ENCODE results near the gene ARHGAP22. TPM values are rescaled to one million over a fixed set of nuclear protein-coding genes. Genes with fewer than 3 reads are reported as not detected.

Gene ARHGAP22
- polyA plus RNA-seq, 3 donors: 1.5 to 7.8 (median 1.9) TPM

- H3K4me3 ChIP-seq (replicated peaks in 1 of 3; ENCODE audit: low read depth in 2 of 3, low read length in 3 of 3): no peak overlapping the region
- Mint-ChIP-seq H3K4me1 (peaks cover 21% of the 10 kb centered on the region), H3K4me3 (no peak overlapping the region), H3K9me3 (peaks cover 5 to 13% (median 9%) of the 10 kb centered on the region in 7 donors), H3K27me3 (ENCODE audit: low read depth in 3 of 3) (peaks cover 1 to 5% (median 1%) of the 10 kb centered on the region in 3 donors), H3K36me3 (peaks cover 10 to 27% of the 10 kb centered on the region in 2 donors), H3K27ac (no peak overlapping the region)
- intact Hi-C loops (cut with micrococcal nuclease): no loop called here
- H3K36me3 ChIP-seq (replicated peaks in 1 of 2; ENCODE audit: control insufficient read depth in 1 of 2, insufficient read depth in 2 of 2, low read length in 2 of 2): no peaks in the 10 kb centered on the region
- peaks cover 13 to 30% of the 10 kb centered on the region in 2 donors for H3K4me1 ChIP-seq (ENCODE audit: control insufficient read depth in 1 of 2, insufficient read depth in 2 of 2, low read length in 2 of 2)
- H4K20me1 ChIP-seq (ENCODE audit: insufficient read depth, low read length): no peaks in the 10 kb centered on the region
- no peak overlapping the region for H3K4me2 ChIP-seq (replicated peaks; ENCODE audit: extremely low read depth, low read length, poor library complexity, severe bottlenecking)
- H2AFZ ChIP-seq (ENCODE audit: insufficient read depth, low read depth, low read length, poor library complexity, severe bottlenecking): no peak overlapping the region
- peaks cover 0 to 12% of the 10 kb centered on the region in 2 donors for H3K9me3 ChIP-seq (replicated peaks in 1 of 2; ENCODE audit: control insufficient read depth in 1 of 2, insufficient read depth in 1 of 2, low read length in 2 of 2)
- no peak overlapping the region for H3K27ac ChIP-seq (ENCODE audit: low read depth in 1 of 2, low read length in 2 of 2)
- no peaks in the 10 kb centered on the region for H3K79me2 ChIP-seq (ENCODE audit: insufficient read depth, low read length)
- no peak for DNase-seq
- H3K9ac ChIP-seq (ENCODE audit: insufficient read depth, low read length, poor library complexity, severe bottlenecking): no peak overlapping the region
- TF ChIP-seq, protein P1, sequence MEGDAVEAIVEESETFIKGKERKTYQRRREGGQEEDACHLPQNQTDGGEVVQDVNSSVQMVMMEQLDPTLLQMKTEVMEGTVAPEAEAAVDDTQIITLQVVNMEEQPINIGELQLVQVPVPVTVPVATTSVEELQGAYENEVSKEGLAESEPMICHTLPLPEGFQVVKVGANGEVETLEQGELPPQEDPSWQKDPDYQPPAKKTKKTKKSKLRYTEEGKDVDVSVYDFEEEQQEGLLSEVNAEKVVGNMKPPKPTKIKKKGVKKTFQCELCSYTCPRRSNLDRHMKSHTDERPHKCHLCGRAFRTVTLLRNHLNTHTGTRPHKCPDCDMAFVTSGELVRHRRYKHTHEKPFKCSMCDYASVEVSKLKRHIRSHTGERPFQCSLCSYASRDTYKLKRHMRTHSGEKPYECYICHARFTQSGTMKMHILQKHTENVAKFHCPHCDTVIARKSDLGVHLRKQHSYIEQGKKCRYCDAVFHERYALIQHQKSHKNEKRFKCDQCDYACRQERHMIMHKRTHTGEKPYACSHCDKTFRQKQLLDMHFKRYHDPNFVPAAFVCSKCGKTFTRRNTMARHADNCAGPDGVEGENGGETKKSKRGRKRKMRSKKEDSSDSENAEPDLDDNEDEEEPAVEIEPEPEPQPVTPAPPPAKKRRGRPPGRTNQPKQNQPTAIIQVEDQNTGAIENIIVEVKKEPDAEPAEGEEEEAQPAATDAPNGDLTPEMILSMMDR (IDR thresholded peaks at IDR 0.05): no peak
- 91% methylated on average over 10 of the region's 10 CpGs for WGBS (ENCODE audit: insufficient coverage)
- H3K27me3 ChIP-seq (ENCODE audit: control insufficient read depth in 2 of 2, insufficient read depth in 2 of 2, low read length in 2 of 2): no peaks in the 10 kb centered on the region
Measured at GRCh38 chr10:48582970-48583369, 21.9 kb downstream of the ARHGAP22 start.

DNA sequence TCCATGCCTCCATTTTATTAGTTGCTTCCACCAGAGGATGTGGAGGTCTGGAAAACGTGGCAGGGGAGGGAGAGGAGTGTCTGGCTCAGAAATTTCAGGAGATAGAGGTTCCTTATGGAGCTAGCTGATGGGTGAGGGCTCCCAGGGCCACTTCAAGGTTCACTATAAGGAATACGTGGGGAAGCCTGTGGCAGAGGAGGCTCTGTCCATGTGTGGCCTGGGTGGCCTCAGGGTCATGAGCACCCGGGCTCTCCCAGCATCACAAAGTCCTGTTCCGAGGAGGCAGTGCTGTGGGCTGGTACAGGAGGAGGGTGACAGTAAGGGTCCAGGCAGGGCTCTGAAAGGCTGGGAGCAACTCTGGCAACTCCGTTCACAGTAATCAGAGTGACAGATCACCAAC is 24.6 kb downstream of the ARHGAP22 start:
- DNase-seq: no peak
- H3K4me1 Mint-ChIP-seq: peaks cover 44% of the 10 kb centered on the region
- Histone ChIP-seq H3K27me3 (ENCODE audit: control insufficient read depth in 2 of 2, insufficient read depth in 2 of 2, low read length in 2 of 2) (no peaks in the 10 kb centered on the region), H2AFZ (ENCODE audit: insufficient read depth, low read depth, low read length, poor library complexity, severe bottlenecking) (no peak overlapping the region), H3K36me3 (replicated peaks in 1 of 2; ENCODE audit: control insufficient read depth in 1 of 2, insufficient read depth in 2 of 2, low read length in 2 of 2) (no peaks in the 10 kb centered on the region), H3K9me3 (replicated peaks in 1 of 2; ENCODE audit: control insufficient read depth in 1 of 2, insufficient read depth in 1 of 2, low read length in 2 of 2) (peaks cover 0 to 6% of the 10 kb centered on the region in 2 donors), H3K4me3 (replicated peaks in 1 of 3; ENCODE audit: low read depth in 2 of 3, low read length in 3 of 3) (no peak overlapping the region), H4K20me1 (ENCODE audit: insufficient read depth, low read length) (no peaks in the 10 kb centered on the region), H3K4me2 (replicated peaks; ENCODE audit: extremely low read depth, low read length, poor library complexity, severe bottlenecking) (no peak overlapping the region), H3K4me1 (ENCODE audit: control insufficient read depth in 1 of 2, insufficient read depth in 2 of 2, low read length in 2 of 2) (peaks cover 35 to 52% of the 10 kb centered on the region in 2 donors), H3K79me2 (ENCODE audit: insufficient read depth, low read length) (no peaks in the 10 kb centered on the region), H3K27ac (ENCODE audit: low read depth in 1 of 2, low read length in 2 of 2) (no peak overlapping the region), H3K9ac (ENCODE audit: insufficient read depth, low read length, poor library complexity, severe bottlenecking) (no peak overlapping the region)
- TF ChIP-seq, protein P1 (IDR thresholded peaks at IDR 0.05): no peak
- H3K36me3 Mint-ChIP-seq: peaks cover 10 to 22% of the 10 kb centered on the region in 2 donors
- H3K27ac Mint-ChIP-seq: peak overlapping the region in 1 of 7 donors; percentile 29
- no peak overlapping the region for H3K4me3 Mint-ChIP-seq
- peaks cover 1 to 4% (median 1%) of the 10 kb centered on the region in 3 donors for H3K27me3 Mint-ChIP-seq (ENCODE audit: low read depth in 3 of 3)
- 97% methylated on average over 4 of the region's 5 CpGs for WGBS (ENCODE audit: insufficient coverage)
- intact Hi-C loops (cut with micrococcal nuclease): no loop called here
- H3K9me3 Mint-ChIP-seq: peaks cover under 1 to 8% (median 4%) of the 10 kb centered on the region in 7 donors

Measured in CD14-positive monocyte (primary cell).